H1 (cell line): ENCODE data around the gene KCNH8.

Experiments
- ATF3 ChIP-seq: IDR thresholded peaks from 2 replicates; pipeline ENCODE4 v1.6.1; 2011; ENCODE audit warnings: low read depth, mild to moderate bottlenecking, low read length; ENCODE audit not compliant: insufficient read depth
- BRCA1 ChIP-seq: IDR thresholded peaks from 2 replicates; pipeline ENCODE4 v1.6.1; 2012; ENCODE audit warnings: low read depth, low read length, improper control_type of control experiment
- CTCF ChIP-seq, 3 experiments: IDR thresholded peaks; 1 replicate in 2 of 3; 2 replicates in 1 of 3; pipeline versions ENCODE4 v1.5.1 to v1.6.1; 2011; ENCODE audit warnings: low read length in 3 of 3, mild to moderate bottlenecking in 3 of 3, inconsistent platforms in 2 of 3, low read depth in 1 of 3, moderate library complexity in 1 of 3; ENCODE audit not compliant: insufficient read depth in 1 of 3; ENCODE audit errors: control extremely low read depth in 1 of 3
- EP300 ChIP-seq, 2 experiments: IDR thresholded peaks; 1 replicate in 1 of 2; 2 replicates in 1 of 2; pipeline ENCODE4 v1.6.1; 2011 to 2012; ENCODE audit warnings: low read depth in 2 of 2, low read length in 2 of 2, mild to moderate bottlenecking in 2 of 2, borderline replicate concordance in 1 of 2, inconsistent platforms in 1 of 2, moderate library complexity in 1 of 2
- GABPA ChIP-seq: IDR thresholded peaks from 2 replicates; pipeline ENCODE4 v1.6.1; 2011; ENCODE audit warnings: mild to moderate bottlenecking, low read length, moderate library complexity, borderline replicate concordance; ENCODE audit not compliant: insufficient read depth
- MAX ChIP-seq: IDR thresholded peaks from 2 replicates; pipeline ENCODE4 v1.6.1; 2012; ENCODE audit warnings: inconsistent platforms
- POLR2AphosphoS5 ChIP-seq: IDR thresholded peaks from 2 replicates; pipeline ENCODE4 v1.6.1; 2011; ENCODE audit warnings: low read depth, low read length
- SAP30 ChIP-seq: fragments of 300-600 bp; sonication (generic); IDR thresholded peaks from 2 replicates; pipeline ENCODE4 v1.7.1; 2012; ENCODE audit warnings: low read length, moderate library complexity, mild to moderate bottlenecking, inconsistent platforms; ENCODE audit not compliant: insufficient read depth, insufficient replicate concordance
- SRF ChIP-seq: IDR thresholded peaks from 2 replicates; pipeline ENCODE4 v1.6.1; 2011; ENCODE audit warnings: mild to moderate bottlenecking, low read depth, low read length, moderate library complexity
- TAF1 ChIP-seq: IDR thresholded peaks from 2 replicates; pipeline ENCODE4 v1.6.1; 2011; ENCODE audit warnings: mild to moderate bottlenecking, low read depth, low read length
- ZNF274 ChIP-seq: IDR thresholded peaks from 2 replicates; pipeline ENCODE4 v1.7.0; 2012; ENCODE audit warnings: low read length, borderline replicate concordance; ENCODE audit errors: extremely low read depth

- no peak for TF ChIP-seq CTCF (IDR thresholded peaks at IDR 0.05; ENCODE audit: control extremely low read depth in 1 of 3, insufficient read depth in 1 of 3, low read depth in 1 of 3, low read length in 3 of 3)
- TF ChIP-seq EP300 (IDR thresholded peaks at IDR 0.05; ENCODE audit: borderline replicate concordance in 1 of 2, low read depth in 2 of 2, low read length in 2 of 2), result no peak
- TF ChIP-seq ZNF274, result no peak
- no peak for TF ChIP-seq MAX
- TF ChIP-seq SRF, result no peak
- no peak for TF ChIP-seq POLR2AphosphoS5
- TF ChIP-seq BRCA1, result no peak
- TF ChIP-seq GABPA, result no peak
- no peak for TF ChIP-seq ATF3
- no peak for TF ChIP-seq TAF1
- no peak for TF ChIP-seq SAP30
These were observed 377.8 kb downstream of the KCNH8 start for GRCh38 chr3:19526071-19526470.
